ENCODE data around the gene PTPRH. TPM values are rescaled to one million over a fixed set of nuclear protein-coding genes. Genes with fewer than 3 reads are reported as not detected.

Gene PTPRH
- total and polyA plus RNA-seq, 9 of the 15 experiments (the other 6 are each of a cell fraction or from before 2014, with no cell fraction given), result 0.87 to 34.3 (median 22.7) TPM

DNA sequence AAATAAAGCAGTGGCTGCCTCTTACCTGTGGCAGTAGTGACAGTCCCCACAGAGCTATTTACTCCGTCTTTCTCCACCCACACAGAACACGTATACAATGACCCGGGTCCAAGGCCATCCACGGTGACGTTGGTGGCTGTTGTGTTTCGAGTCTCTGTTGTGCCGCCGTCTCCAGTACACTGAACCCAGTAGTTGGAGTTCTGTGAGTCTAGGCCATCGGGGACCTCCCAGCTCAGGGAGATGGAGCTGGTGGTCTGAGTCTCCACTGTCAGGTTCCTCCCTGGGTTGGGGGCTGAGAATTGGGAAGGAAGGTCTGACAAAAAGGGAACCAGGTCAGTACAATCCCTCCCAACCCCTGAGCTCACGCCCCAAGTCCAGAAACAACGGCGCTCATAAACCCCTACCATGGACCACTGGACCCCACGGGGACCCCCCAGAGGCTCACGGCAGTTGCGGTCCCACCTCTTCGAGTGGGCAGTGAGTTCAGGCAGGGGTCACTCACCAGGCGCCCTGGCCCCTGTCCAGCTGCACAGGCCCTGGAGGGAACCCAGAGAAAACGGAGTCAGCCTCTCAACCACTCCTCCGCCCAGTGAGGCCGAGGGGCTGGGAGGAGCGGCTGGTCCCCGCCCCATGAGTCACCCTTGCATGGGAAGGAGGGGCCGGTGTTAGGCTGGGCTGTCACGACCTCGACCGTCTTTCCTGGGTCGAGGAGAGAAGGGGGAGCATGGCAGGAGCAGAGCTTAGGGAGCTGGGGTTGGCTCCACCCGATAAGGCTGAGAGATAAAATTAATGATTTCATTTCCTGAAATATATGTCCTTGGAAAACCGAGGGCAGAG, 2.4 kb downstream of the PTPRH start (continued):
- TF ChIP-seq PATZ1 (CRISPR knock-in tag; IDR thresholded peaks at IDR 0.05; ENCODE audit: borderline replicate concordance) (no peak), SOX6 (IDR thresholded peaks at IDR 0.05) (peak; percentile 53; the same call in 1 of the 2 replicates), CCAR2 (IDR thresholded peaks at IDR 0.05; ENCODE audit: low read depth, low read length) (no peak), ZNF589 (CRISPR knock-in tag; IDR thresholded peaks at IDR 0.05; ENCODE audit: low read depth) (no peak), CBX1 (IDR thresholded peaks at IDR 0.05; ENCODE audit: low read depth) (peak; percentile 52; the same call in 1 of the 2 replicates), E4F1 (CRISPR knock-in tag; IDR thresholded peaks at IDR 0.05; ENCODE audit: borderline replicate concordance) (no peak), ZBTB7A (IDR thresholded peaks at IDR 0.05; ENCODE audit: borderline replicate concordance, control insufficient read depth, low read depth, low read length) (peak; percentile 90; the same call in 1 of the 2 replicates), LARP7 (IDR thresholded peaks at IDR 0.05) (no peak)
- TF ChIP-seq, protein P1, sequence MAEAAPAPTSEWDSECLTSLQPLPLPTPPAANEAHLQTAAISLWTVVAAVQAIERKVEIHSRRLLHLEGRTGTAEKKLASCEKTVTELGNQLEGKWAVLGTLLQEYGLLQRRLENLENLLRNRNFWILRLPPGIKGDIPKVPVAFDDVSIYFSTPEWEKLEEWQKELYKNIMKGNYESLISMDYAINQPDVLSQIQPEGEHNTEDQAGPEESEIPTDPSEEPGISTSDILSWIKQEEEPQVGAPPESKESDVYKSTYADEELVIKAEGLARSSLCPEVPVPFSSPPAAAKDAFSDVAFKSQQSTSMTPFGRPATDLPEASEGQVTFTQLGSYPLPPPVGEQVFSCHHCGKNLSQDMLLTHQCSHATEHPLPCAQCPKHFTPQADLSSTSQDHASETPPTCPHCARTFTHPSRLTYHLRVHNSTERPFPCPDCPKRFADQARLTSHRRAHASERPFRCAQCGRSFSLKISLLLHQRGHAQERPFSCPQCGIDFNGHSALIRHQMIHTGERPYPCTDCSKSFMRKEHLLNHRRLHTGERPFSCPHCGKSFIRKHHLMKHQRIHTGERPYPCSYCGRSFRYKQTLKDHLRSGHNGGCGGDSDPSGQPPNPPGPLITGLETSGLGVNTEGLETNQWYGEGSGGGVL (CRISPR knock-in tag; IDR thresholded peaks at IDR 0.05), result no peak
- TF ChIP-seq, protein P2, sequence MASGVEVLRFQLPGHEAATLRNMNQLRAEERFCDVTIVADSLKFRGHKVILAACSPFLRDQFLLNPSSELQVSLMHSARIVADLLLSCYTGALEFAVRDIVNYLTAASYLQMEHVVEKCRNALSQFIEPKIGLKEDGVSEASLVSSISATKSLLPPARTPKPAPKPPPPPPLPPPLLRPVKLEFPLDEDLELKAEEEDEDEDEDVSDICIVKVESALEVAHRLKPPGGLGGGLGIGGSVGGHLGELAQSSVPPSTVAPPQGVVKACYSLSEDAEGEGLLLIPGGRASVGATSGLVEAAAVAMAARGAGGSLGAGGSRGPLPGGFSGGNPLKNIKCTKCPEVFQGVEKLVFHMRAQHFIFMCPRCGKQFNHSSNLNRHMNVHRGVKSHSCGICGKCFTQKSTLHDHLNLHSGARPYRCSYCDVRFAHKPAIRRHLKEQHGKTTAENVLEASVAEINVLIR (CRISPR knock-in tag; IDR thresholded peaks at IDR 0.05), result no peak
- TF ChIP-seq, protein P3, sequence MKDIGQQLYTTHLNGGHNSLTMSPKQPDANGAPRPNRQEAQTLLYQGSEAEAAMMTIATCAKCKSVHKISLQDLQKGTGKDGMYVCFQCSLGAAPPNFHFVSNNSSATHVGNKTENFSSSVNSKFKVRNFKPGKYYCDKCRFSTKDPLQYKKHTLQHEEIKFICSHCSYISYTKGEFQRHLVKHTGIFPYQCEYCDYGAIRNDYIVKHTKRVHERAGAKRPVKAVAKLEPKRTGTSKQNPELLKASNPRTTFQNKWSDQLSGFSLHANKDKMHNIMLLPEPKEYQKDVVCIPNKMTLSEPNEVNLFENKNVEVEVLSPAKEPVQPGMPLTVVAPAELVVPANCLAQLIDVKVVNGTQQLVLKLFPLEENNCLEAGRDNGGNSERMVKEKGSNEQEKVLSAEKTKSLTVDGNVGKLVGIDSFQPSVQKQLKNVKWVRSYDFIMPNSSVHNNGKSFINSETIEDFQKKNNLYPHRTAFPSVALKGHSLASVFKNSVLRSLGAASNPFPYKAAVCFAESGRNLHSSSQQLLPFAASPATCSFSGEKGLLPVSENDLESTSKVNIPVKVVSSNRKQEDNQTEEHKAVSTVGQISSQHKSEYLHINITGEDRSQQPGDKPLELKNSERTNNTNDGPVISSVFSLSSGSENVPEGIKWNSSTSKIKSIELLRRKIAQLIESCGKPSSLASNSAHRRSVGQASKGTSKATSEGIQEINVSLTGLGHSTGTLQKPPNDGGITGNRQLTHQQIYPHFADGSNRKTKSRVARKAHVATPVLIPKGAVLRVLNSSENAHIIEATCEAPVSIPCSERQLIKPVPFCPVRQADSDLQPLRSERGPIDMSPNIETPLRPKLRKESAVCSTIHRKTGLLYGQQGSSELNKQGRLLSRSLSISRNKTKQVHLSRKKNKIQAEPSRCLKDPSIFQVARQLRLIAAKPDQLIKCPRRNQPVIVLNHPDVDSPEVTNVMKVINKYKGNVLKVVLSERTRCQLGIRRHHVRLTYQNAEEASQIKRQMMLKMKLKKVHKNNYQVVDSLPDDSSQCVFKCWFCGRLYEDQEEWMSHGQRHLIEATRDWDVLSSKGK (CRISPR knock-in tag; IDR thresholded peaks at IDR 0.05), result no peak
- TF ChIP-seq, protein P4, sequence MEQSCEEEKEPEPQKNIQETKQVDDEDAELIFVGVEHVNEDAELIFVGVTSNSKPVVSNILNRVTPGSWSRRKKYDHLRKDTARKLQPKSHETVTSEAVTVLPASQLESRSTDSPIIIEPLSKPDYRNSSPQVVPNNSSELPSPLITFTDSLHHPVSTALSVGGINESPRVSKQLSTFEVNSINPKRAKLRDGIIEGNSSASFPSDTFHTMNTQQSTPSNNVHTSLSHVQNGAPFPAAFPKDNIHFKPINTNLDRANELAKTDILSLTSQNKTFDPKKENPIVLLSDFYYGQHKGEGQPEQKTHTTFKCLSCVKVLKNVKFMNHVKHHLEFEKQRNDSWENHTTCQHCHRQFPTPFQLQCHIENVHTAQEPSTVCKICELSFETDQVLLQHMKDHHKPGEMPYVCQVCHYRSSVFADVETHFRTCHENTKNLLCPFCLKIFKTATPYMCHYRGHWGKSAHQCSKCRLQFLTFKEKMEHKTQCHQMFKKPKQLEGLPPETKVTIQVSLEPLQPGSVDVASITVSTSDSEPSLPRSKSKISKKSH (CRISPR knock-in tag; IDR thresholded peaks at IDR 0.05), result no peak

Measured in K562 (cell line).